ENCODE data around the gene ZER1.

DNA sequence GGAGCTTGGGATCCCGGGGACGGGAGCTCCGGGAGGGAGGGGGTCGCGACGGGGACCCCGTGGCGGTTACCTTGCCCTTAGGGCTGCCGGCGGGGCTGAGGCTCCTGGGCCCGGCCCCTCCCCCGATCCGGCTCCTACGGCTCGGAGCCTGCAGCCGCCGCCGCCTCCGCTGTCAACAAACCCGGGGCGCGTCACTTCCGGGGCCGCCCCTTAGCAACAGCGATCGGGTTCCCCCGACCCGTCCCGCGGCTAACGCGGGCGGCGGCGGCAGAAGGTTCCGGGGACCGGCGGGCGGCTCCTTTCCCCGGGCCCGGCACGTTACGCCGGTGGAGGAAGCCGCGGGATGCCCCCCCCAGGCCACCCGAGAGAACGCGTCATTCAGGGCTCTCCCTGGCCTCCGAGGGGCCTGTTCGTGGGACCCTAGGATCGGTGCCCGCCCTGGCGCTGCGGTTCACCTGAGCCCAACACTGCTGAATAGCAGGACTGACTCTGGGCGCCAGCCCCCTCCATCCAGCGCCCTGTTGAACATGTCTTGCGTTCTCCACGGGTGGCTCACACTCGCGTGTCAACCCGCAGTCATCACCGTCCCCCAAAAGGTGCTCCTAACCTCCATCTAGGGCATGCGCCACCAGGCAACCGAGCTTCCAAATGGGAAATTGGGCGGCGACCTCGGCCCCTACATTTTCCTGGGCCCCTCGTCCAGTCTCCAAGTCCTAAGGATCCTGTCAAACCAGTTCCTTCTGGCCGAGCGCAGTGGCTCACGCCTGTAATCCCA, at the start of gene ZER1:
- TF ChIP-seq, protein P1, sequence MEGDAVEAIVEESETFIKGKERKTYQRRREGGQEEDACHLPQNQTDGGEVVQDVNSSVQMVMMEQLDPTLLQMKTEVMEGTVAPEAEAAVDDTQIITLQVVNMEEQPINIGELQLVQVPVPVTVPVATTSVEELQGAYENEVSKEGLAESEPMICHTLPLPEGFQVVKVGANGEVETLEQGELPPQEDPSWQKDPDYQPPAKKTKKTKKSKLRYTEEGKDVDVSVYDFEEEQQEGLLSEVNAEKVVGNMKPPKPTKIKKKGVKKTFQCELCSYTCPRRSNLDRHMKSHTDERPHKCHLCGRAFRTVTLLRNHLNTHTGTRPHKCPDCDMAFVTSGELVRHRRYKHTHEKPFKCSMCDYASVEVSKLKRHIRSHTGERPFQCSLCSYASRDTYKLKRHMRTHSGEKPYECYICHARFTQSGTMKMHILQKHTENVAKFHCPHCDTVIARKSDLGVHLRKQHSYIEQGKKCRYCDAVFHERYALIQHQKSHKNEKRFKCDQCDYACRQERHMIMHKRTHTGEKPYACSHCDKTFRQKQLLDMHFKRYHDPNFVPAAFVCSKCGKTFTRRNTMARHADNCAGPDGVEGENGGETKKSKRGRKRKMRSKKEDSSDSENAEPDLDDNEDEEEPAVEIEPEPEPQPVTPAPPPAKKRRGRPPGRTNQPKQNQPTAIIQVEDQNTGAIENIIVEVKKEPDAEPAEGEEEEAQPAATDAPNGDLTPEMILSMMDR (IDR thresholded peaks at IDR 0.05): no peak
- TF ChIP-seq ZFX (IDR thresholded peaks at IDR 0.05; ENCODE audit: borderline replicate concordance): no peak
